NK-92 treated with Interleukin-12 subunit alpha and Interleukin-12 subunit beta, amount 100 ng/mL, for 24 hours (cell line): ENCODE results near the gene KIAA1958.
"Not testable (repeated sequence)": the region's sequence is repeated elsewhere in the genome, so short reads cannot be mapped to it uniquely, and the experiment has no call there.

Experiments used
- DNase-seq: peaks from one replicate; lab custom pipeline; 2025; lab: John Stamatoyannopoulos, UW

Gene KIAA1958

GRCh38 chr9:112664531-112664930 lies 177.9 kb downstream of the KIAA1958 start:
- DNase-seq = no peak

GRCh38 chr9:112665347-112665746 lies 178.7 kb downstream of the KIAA1958 start:
- no peak for DNase-seq

GRCh38 chr9:112669326-112669725 lies 182.7 kb downstream of the KIAA1958 start:
- no peak for DNase-seq

GRCh38 chr9:112670991-112671625 lies 184.5 kb downstream of the KIAA1958 start:
- DNase-seq = no peak

GRCh38 chr9:112673221-112673620 lies 186.6 kb downstream of the KIAA1958 start:
- not testable (repeated sequence) for DNase-seq

GRCh38 chr9:112677040-112677439 lies 190.4 kb downstream of the KIAA1958 start:
- DNase-seq = no peak

GRCh38 chr9:112680731-112681402 lies 194.2 kb downstream of the KIAA1958 start:
- DNase-seq = no peak

- DNase-seq = no peak
These were observed 202.6 kb downstream of the KIAA1958 start for GRCh38 chr9:112689161-112689740.

GRCh38 chr9:112694706-112695555 lies 208.3 kb downstream of the KIAA1958 start:
- no peak for DNase-seq

GRCh38 chr9:112696461-112696860 lies 209.8 kb downstream of the KIAA1958 start:
- no peak for DNase-seq

GRCh38 chr9:112699230-112699629 lies 212.6 kb downstream of the KIAA1958 start:
- DNase-seq = no peak

- no peak for DNase-seq
These were observed 213.5 kb downstream of the KIAA1958 start for GRCh38 chr9:112700085-112700484.

GRCh38 chr9:112703304-112703703 lies 216.7 kb downstream of the KIAA1958 start:
- no peak for DNase-seq

- no peak for DNase-seq
These were observed 219.3 kb downstream of the KIAA1958 start for GRCh38 chr9:112705768-112706427.

GRCh38 chr9:112711050-112711689 lies 224.5 kb downstream of the KIAA1958 start:
- no peak for DNase-seq

- no peak for DNase-seq
These were observed 226.1 kb downstream of the KIAA1958 start for GRCh38 chr9:112712678-112713077.

GRCh38 chr9:112717661-112718331 lies 231.2 kb downstream of the KIAA1958 start, which contains the start of gene INIP:
Gene INIP, minus strand, starts transcription at chr9:112718117. Its CDS starts 1,632 bp downstream, at chr9:112716485.
- DNase-seq = peak; percentile 93
